ENCODE measurements around the gene HYPK.

DNA sequence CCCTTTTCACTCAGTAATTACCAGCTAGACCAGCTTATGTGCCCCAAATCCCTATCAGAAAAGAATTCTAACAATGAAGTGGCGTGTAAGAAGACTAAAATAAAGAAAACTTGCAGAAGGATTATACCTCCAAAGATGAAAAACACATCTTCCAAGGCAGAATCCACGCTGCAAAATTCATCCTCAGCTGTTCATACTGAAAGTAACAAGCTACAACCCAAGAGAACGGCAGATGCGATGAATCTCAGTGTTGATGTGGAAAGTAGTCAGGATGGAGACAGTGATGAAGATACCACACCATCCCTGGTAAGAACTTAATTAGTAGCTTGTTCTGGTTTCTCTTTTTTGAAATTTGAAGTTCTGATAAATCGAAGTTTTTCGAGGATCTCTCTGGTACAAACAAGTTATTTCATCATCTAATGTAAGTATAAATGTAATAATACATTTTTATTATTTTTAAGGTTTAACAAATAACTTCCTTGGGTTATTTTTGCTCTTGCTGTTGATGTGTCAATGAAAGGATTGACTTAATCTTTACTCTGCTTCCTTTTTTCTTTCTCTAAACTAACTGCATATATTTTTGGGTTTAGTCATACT is 27.8 kb downstream of the HYPK start:
- no peak for TF ChIP-seq CTCF (IDR thresholded peaks at IDR 0.05; ENCODE audit: poor library complexity, severe bottlenecking)
- no peak for TF ChIP-seq TAF1 (IDR thresholded peaks at IDR 0.05; ENCODE audit: low read depth)

Measured in neural cell (in vitro differentiated cells).